ENCODE results near the gene ST3GAL5. TPM values are rescaled to one million over a fixed set of nuclear protein-coding genes. Genes with fewer than 3 reads are reported as not detected.
A peak's percentile ranks its signal among the peaks of the same experiment; 100 is the strongest.

Gene ST3GAL5
- total RNA-seq, 1 donor from 2014 or later = 46.1 TPM

GRCh38 chr2:85873679-85874078 is 15.1 kb downstream of the ST3GAL5 start:
- ATAC-seq = no peak
- intact Hi-C loops (cut with DNase I) = no loop called here
- DNase-seq (ENCODE audit: low spot score) = no peak

DNA sequence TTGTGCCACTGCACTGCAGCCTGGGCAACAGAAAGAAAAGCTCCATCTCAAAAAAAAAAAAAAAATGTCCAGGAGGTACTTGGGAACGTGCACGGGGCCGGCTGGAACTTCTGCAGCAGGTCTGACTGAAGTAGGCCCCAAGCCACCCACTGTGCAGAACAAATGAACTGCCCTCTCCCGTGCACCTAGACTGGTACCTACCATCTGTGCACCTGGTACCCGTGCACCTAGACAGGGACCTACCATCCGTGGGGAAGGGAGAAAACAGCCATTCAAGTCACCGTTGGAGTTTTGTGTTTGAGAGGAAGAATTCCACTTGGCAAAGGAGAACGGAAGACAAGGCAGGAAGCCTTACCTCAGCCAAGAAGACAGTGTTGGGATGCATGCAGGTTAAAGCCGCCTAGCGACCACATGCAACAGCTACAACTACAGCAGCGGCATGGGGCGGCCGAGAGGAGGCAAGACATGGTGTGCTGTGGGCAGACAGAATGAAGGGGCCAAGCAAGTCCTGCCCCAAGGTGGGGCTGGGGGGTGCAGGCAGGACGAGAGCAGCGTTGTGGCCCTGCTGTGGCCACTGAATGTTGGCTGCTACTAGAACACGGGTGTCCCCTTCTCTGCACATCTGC is 16.1 kb downstream of the ST3GAL5 start:
- ATAC-seq (no peak), DNase-seq (ENCODE audit: low spot score) (no peak)
- intact Hi-C loops (cut with DNase I) = no loop called here

DNA sequence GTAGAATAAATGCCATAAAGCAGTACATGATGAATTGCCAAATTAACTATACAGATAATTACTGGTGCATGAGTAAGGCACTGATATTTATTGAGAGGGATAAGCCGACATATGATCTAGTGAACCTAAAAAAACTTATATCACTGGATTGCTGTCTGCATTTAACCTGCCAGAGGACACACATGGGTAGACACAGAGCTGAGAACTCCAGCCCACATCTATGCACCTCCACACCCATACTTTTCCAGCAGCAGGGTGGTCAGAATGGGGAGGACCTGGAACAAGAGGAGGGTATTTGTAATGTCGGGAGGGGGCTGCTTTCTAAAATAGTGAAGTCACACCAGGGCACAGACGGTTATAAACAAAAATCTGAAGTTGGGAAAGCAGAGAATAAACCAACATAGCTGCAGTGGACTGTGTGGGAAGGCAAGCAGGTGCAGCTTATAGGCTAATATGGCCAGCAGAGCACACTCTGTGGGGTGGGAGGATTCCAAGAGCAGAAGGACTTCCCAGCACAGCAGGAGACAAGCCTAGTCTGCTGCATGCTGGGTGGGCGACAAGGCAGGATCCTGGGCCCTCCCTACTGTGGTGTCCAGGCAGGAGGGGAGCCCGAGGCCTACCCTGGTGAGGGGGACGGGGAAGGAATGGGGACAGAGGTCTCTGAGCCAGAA is 17.2 kb downstream of the ST3GAL5 start:
- intact Hi-C loops (cut with DNase I) = no loop called here
- DNase-seq (ENCODE audit: low spot score) (no peak), ATAC-seq (no peak)

- intact Hi-C loops (cut with DNase I) = no loop called here
- no peak for ATAC-seq
- DNase-seq (ENCODE audit: low spot score) = no peak
Observed at GRCh38 chr2:85868822-85869221, 20.0 kb downstream of the ST3GAL5 start.

GRCh38 chr2:85867556-85868292 is 21.1 kb downstream of the ST3GAL5 start:
- DNase-seq (ENCODE audit: low spot score) (no peak), ATAC-seq (no peak)
- intact Hi-C loops (cut with DNase I) = no loop called here

DNA sequence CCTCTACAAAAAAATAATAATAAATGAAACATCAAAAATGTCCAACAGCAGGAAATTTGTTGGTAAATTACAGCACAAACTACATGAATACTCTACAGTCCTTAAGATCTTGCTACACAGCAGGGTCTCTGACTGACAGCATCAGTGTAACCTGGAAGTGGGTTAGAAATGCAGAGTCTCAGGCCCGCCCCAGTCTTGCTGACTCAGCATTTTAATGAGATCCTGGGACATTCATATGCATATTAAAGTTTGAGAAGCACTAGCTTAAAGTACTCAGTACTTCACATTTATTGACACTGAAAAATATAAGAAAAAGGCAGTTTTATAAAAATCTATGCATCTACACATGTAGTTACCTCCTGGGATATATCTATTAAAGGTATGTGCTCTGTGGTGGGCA is 21.7 kb downstream of the ST3GAL5 start:
- intact Hi-C loops (cut with DNase I) = no loop called here
- no peak for ATAC-seq
- no peak for DNase-seq (ENCODE audit: low spot score)

DNA sequence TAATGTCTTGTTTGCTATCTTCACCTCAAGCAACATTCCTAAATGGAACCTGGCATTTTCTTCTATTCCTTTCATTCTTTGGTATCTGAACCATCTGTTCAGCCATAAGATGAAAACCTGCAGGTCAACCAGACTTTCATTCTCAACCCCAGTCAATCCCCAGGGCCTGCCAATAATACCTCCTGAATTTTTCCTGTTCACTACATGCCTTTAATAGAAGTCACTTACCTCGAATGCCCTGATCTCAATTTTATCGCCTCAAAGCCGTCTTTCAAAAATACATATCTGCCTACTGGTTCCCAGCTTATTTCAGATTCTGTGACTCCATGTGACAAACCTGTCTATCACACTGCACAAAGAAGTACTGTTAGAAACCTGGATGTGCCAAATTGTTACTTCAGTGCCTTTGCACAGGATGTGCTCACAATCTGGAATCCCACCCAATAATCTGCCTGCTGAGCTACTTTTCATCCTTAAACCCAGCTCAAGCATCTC is 22.6 kb downstream of the ST3GAL5 start:
- intact Hi-C loops (cut with DNase I) = no loop called here
- no peak for DNase-seq (ENCODE audit: low spot score)
- ATAC-seq = no peak

- DNase-seq (ENCODE audit: low spot score) = no peak
- intact Hi-C loops (cut with DNase I) = no loop called here
- ATAC-seq = no peak
Observed at GRCh38 chr2:85865539-85866164, 23.1 kb downstream of the ST3GAL5 start.

- intact Hi-C loops (cut with DNase I) = no loop called here
- no peak for DNase-seq (ENCODE audit: low spot score)
- no peak for ATAC-seq
Observed at GRCh38 chr2:85864654-85865053, 24.1 kb downstream of the ST3GAL5 start.

GRCh38 chr2:85862426-85862825 is 26.4 kb downstream of the ST3GAL5 start:
- no peak for DNase-seq (ENCODE audit: low spot score)
- intact Hi-C loops (cut with DNase I) = no loop called here

DNA sequence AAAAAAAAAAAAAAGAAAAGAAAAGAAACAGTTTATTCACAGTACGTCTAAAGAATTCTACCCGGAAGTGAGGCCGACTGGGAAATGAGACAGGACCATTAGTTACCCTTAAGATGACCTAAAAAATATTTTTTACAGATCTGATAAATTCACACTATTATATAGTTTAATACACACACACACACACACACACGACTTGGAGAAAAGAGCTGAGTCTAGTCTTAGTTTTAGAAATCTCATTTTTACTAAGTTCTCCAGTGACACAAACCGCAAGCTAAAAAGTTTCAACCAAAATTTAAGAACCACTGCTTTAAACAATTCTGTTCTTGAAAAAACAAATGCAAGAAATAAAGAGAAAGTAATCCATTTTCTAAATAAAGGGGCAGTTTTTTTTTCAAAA is 27.1 kb downstream of the ST3GAL5 start:
- intact Hi-C loops (cut with DNase I) = no loop called here
- ATAC-seq = no peak
- no peak for DNase-seq (ENCODE audit: low spot score)

More at GRCh38 chr2:85862426-85862825, 26.4 kb downstream of the ST3GAL5 start:
- no peak for ATAC-seq

DNA sequence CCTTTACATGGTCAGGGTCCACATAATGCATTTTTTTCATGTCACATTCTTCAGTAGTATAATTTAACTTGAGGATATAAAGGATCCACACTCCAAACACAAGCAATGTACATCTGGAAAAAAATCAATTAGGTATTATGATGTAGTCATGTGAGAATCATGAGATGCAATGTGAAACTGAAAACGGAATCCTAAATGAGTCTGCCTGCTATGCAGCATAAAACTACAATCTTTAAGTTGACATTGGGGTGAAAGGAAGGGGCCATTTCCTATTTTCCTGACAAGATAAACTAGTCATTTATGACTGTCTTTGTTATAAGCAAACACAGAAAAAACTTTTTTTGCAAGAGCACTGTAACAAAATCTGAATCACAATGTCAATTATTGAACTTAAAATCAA is 27.6 kb downstream of the ST3GAL5 start:
- ATAC-seq (no peak), DNase-seq (ENCODE audit: low spot score) (no peak)
- intact Hi-C loops (cut with DNase I) = no loop called here

- no peak for ATAC-seq
- intact Hi-C loops (cut with DNase I) = no loop called here
- no peak for DNase-seq (ENCODE audit: low spot score)
Observed at GRCh38 chr2:85858841-85859240, 29.9 kb downstream of the ST3GAL5 start.

- ATAC-seq (no peak), DNase-seq (ENCODE audit: low spot score) (no peak)
- intact Hi-C loops (cut with DNase I) = no loop called here
Observed at GRCh38 chr2:85854897-85855296, 33.9 kb downstream of the ST3GAL5 start.

- peak; percentile 30 for ATAC-seq
- DNase-seq (ENCODE audit: low spot score) = no peak
- intact Hi-C loops (cut with DNase I) = no loop called here
Observed at GRCh38 chr2:85854166-85854509, 34.7 kb downstream of the ST3GAL5 start.

- ATAC-seq (peak; percentile 35), DNase-seq (ENCODE audit: low spot score) (no peak)
- intact Hi-C loops (cut with DNase I) = no loop called here
Observed at GRCh38 chr2:85853499-85854165, 35.2 kb downstream of the ST3GAL5 start.

- intact Hi-C loops (cut with DNase I) = no loop called here
- no peak for DNase-seq (ENCODE audit: low spot score)
- peak; percentile 76 for ATAC-seq
Observed at GRCh38 chr2:85852937-85853498, 35.8 kb downstream of the ST3GAL5 start.

- intact Hi-C loops (cut with DNase I) = no loop called here
Observed at GRCh38 chr2:85852152-85852840, 36.5 kb downstream of the ST3GAL5 start.

More at GRCh38 chr2:85852152-85852840, 36.5 kb downstream of the ST3GAL5 start:
- DNase-seq (ENCODE audit: low spot score) (no peak), ATAC-seq (no peak)
